NOMO-1 treated with dmso at 0.1 percent for 144 hours (cell line): ENCODE results near the gene MAP9.
"Not testable (repeated sequence)": the region's sequence is repeated elsewhere in the genome, so short reads cannot be mapped to it uniquely, and the experiment has no call there.

Experiments
- DNase-seq: peaks from one replicate; lab custom pipeline; 2025; ENCODE audit not compliant: unreplicated experiment; lab: John Stamatoyannopoulos, UW

MAP9 gene

DNA sequence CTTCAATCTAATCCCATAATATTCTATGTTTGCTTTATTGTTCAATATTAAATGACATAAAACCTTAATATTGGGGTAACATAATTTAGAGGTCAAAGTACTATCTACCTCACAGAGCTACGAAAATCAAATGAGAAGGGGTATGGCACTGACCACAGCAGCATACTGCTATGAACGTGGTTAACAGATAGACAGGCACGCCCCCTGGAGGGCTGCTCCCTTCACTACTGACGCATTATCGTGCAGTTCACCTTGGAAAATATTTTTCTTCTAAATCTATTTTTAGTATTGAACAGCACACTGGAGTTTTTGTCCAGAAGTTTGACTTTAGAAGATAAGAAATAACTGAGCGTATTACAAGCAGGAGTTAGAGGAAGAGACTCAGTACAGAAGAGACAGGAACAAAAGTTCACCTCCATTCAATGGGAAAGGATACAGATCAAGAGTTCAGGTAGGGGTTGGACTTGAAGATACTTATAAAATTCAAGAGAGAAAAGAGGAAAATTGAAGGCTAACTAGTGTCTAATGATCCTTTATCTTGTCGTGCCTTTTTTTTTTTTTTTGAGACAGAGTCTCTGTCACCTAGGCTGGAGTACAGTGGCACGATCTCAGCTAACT, 22.7 kb downstream of the MAP9 start:
- peak; percentile 2 for DNase-seq

GRCh38 chr4:155342142-155342541, 34.6 kb downstream of the MAP9 start:
- DNase-seq = no peak

DNA sequence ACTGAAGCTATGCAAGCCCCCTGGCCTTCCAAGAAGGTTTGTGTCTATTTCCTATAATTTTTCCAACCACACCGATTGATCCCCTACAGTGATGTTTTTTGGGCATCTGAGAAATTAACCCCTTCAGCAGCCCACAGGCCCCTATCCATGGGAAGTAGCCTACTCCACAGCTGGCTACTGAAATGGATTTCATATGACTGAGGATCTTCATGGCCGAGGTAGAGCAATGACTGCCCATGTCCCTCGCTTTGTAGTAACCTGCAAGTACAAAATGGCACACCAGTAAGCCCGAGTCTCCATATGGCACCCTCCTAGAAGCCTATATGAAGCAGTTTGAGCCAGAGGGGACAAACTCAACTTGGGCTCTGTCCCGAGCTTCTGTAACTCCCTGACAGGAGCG, 36.8 kb downstream of the MAP9 start:
- DNase-seq = no peak

DNA sequence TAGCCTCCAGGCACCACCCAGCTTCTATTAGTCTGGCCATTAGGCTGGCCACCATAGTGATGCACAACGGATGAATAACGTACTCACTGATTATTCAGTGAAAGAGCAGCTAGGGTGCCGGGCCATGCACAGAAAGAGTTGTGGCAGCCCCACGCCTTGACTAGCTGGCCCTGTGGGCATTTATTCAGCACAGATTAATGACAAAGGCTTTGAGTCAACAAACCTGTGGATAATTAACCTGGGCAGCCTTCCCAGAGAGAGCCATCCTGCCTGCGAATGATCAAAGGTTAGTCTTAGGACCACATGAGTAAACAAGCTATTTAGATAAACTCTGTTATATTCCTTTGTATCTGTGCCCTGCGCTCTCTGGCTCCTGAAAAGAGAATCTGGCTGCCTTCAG, 37.2 kb downstream of the MAP9 start:
- DNase-seq = no peak

DNA sequence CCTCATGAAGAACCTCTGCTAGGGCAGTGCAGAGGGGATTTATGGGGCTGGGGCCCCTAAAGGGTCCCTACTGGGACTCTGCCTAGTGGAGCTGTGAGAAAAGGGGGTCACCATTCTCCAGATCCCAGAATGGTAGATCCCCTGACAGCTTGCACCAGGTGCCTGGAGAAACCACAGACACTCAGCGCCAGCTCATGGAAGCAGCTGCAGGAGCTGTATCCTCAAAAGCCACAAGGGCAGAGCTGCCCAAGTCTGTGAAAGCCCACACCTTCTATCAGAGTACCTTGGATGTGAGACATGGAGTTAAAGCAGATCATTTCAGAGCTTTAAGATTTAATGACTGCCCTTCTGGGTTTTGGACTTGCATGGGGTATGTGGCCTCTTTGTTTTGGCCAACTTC, 38.6 kb downstream of the MAP9 start:
- DNase-seq = no peak

DNA sequence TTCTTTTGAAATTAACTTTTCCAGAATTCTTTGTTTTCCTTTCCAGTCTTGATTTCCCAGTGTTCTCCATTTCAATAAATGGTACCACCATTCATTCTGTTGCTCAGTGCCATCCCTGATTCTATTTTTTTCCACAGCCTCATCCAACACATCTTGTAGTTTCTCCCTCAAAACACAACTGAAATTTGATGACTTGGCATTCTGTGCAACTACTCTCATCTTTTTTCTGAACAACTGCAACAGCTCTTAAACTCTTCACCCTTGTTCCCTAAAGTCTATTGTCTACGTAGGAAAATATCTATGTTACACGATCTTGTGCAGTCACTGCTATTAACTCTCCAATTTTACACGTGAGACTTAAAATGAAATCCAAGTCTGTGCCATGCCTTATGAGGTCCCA, 40.5 kb downstream of the MAP9 start:
- DNase-seq = no peak

DNA sequence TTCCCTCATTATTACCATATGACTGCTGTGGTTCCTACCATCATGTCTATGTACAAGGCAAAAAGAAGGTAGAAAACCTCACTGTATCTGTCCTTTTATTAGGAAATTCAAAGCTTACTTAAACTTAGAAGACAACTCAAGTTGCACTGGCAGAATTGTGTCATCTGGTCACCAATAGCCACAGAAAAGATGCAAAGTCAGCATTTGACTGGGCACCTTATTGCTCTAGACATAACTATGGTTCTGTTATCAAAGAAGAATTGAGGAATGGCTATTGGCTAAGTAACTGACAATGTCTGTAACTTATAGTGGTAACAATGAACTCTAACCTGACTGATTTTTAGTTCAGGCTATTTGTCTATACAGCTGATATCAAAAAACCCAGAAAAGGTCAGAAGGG, 45.3 kb downstream of the MAP9 start:
- no peak for DNase-seq

- DNase-seq = no peak
Observed at GRCh38 chr4:155322782-155323181, 54.0 kb downstream of the MAP9 start.

DNA sequence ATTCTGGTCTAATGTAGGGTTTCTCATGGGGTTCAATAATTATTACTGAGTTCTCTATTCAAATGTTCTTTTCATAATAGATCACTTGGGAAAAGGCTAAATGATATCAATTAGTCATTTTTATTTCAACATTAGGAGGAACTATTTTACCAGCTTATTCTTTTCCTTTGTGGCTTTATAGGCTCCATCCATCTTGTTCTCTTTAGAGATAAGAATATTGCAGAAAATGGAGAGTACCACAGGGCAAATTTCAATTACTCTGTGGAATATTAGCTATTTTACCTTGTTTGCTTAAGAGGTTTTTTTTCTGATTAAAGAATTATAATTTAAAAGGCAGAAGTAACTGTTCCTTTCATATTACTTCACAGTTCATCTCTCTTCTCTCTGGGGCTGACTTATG, 55.8 kb downstream of the MAP9 start:
- no peak for DNase-seq

DNA sequence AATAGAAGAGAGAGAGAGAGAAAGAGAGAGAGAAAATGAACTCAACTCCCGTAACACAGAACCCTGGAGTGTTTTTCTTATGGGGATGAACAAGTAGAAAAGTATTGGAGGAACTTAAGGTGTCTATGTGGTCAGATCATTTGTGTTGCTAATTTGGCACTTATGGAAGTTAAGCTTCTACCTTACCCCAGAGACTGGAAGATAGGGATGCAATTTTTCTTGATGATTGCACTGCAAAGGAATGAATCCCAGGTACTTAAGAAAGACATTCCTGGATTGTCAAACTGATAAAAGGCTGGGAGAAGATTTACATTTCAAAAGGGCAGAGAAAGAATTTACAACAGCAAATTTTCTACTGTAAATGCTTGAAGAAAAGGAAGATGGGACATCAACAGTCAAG, 57.2 kb downstream of the MAP9 start:
- DNase-seq = no peak

- not testable (repeated sequence) for DNase-seq
Observed at GRCh38 chr4:155312027-155312426, 64.7 kb downstream of the MAP9 start.

DNA sequence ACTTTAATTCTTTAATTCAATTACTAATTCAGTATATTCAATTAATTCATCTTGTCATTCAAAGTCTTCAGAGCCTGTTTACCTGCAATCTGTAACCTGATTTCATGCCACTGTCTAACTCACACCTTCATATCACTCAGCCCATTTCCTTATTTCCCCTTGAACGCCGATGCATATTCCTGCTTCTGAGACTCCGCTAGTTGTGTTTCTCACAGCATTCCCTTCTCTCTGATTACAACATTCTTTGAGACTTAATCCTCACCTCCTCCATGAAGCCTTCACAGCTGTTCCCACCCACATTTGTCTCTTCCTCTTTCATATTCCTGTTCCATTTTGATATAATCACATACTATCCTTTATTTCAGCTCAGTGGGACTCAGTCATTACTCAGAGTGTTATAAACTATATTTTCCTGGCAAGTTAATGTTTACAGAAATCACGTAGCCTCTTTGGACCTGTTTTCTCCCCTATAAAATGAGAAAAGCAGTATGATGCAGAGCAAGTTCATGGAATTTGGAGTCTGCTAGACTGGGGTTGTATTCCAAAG, 69.0 kb downstream of the MAP9 start:
- no peak for DNase-seq

- no peak for DNase-seq
Observed at GRCh38 chr4:155305619-155306018, 71.1 kb downstream of the MAP9 start.

DNA sequence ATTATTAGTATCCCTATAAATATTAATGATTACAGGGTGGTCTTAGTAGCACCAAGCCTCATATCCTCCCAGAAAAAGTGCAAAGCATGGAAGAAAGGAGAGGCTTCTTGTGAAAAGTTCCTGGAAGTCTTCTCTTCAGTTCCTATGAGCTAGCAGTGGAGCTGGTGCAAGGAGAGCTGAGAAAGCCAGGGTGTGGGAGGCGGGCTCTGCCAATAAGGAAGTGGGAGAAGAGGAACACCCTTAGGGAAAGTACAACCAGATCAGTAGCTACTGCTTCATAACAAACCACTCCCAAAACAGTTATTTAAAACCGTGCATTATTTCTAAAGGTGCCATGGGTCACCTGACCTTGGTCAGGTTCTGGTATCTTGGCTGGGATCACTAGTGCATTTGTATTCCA, 72.4 kb downstream of the MAP9 start:
- no peak for DNase-seq

DNA sequence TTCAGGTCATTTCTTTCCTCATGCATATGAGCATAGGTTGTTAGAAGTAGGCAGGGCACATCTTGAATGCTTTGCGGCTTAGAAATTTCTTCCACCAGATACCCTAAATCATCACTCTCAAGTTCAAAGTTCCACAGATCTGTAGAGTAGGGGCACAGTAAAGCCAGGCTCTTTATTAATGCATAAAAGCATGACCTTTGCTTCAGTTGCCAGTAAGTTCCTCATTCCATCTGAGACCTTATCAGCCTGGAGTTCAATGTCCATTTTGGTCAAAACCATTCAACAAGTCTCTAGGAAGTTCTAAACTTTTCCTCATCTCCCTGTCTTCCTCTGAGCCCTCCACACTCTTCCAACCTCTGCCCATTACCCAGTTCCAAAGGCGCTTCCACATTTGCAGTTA, 77.7 kb downstream of the MAP9 start:
- no peak for DNase-seq
